Measurements from ENCODE around the gene PLEKHA8.
A peak's percentile ranks its signal among the peaks of the same experiment; 100 is the strongest.

The PLEKHA8 gene

GRCh38 chr7:30061786-30062185 is 33.6 kb downstream of the PLEKHA8 start:
- peak in 6 of 56 donors; percentile 1 to 8 (median 2) for DNase-seq

GRCh38 chr7:30062587-30062986 is 34.4 kb downstream of the PLEKHA8 start:
- no peak for DNase-seq

- no peak for DNase-seq
Measured at GRCh38 chr7:30065746-30066145, 37.5 kb downstream of the PLEKHA8 start.

GRCh38 chr7:30066687-30067086 is 38.5 kb downstream of the PLEKHA8 start:
- DNase-seq, result no peak

- DNase-seq, result no peak
Measured at GRCh38 chr7:30068117-30068516, 39.9 kb downstream of the PLEKHA8 start.

GRCh38 chr7:30069096-30069867 is 41.1 kb downstream of the PLEKHA8 start:
- DNase-seq, result no peak

- no peak for DNase-seq
Measured at GRCh38 chr7:30070052-30070451, 41.8 kb downstream of the PLEKHA8 start.

GRCh38 chr7:30072735-30073134 is 44.5 kb downstream of the PLEKHA8 start:
- no peak for DNase-seq

- no peak for DNase-seq
Measured at GRCh38 chr7:30074422-30075030, 46.3 kb downstream of the PLEKHA8 start.

GRCh38 chr7:30076411-30076810 is 48.2 kb downstream of the PLEKHA8 start:
- DNase-seq, result no peak

GRCh38 chr7:30078280-30078679 is 50.1 kb downstream of the PLEKHA8 start:
- no peak for DNase-seq

- no peak for DNase-seq
Measured at GRCh38 chr7:30079880-30080279, 51.7 kb downstream of the PLEKHA8 start.

- no peak for DNase-seq
Measured at GRCh38 chr7:30080818-30081217, 52.6 kb downstream of the PLEKHA8 start.

GRCh38 chr7:30082686-30083085 is 54.5 kb downstream of the PLEKHA8 start:
- no peak for DNase-seq

- no peak for DNase-seq
Measured at GRCh38 chr7:30083334-30083733, 55.1 kb downstream of the PLEKHA8 start.

GRCh38 chr7:30084212-30084611 is 56.0 kb downstream of the PLEKHA8 start:
- DNase-seq, result no peak

GRCh38 chr7:30086529-30086928 is 58.3 kb downstream of the PLEKHA8 start:
- no peak for DNase-seq

- no peak for DNase-seq
Measured at GRCh38 chr7:30087371-30087770, 59.2 kb downstream of the PLEKHA8 start.

- DNase-seq, result no peak
Measured at GRCh38 chr7:30088362-30088761, 60.1 kb downstream of the PLEKHA8 start.

GRCh38 chr7:30090111-30090510 is 61.9 kb downstream of the PLEKHA8 start:
- DNase-seq, result no peak

- DNase-seq, result peak in 2 of 56 donors; percentile 1 to 10
Measured at GRCh38 chr7:30091491-30091912, 63.3 kb downstream of the PLEKHA8 start.

- no peak for DNase-seq
Measured at GRCh38 chr7:30091987-30092386, 63.8 kb downstream of the PLEKHA8 start.

GRCh38 chr7:30093420-30093952 is 65.3 kb downstream of the PLEKHA8 start:
- DNase-seq, result no peak
